H7 (cell line): Measurements from ENCODE around the gene CHL1. TPM values are rescaled to one million over a fixed set of nuclear protein-coding genes. Genes with fewer than 3 reads are reported as not detected.

Source experiments
- DNase-seq: peaks from one replicate; pipeline ENCODE4 v3.0.0; 2012
- H3K27me3 ChIP-seq: 2 replicates; pipeline ENCODE4 v1.6.0; 2011; ENCODE audit warnings: mild to moderate bottlenecking, low read length; ENCODE audit not compliant: control insufficient read depth, insufficient read depth
- H3K36me3 ChIP-seq: replicated peaks from 2 replicates; pipeline ENCODE4 v1.5.1; 2011; ENCODE audit warnings: low read length; ENCODE audit not compliant: control insufficient read depth, insufficient read depth
- H3K4me3 ChIP-seq: 2 replicates; pipeline ENCODE4 v1.5.1; 2011; ENCODE audit warnings: low read depth, mild to moderate bottlenecking, control low read depth, low read length, moderate library complexity; ENCODE audit not compliant: insufficient read depth
- total RNA-seq: library from RNA; depleted of rRNA; stranded (reverse); fragments of >200 nt; shearing (Covaris generic); gene quantifications from 2 replicates; pipeline ENCODE4 v1.2.3, GENCODE V29; 2014

CHL1 gene
- total RNA-seq, 1 experiment from 2014 or later, result 0.28 TPM

GRCh38 chr3:453106-453505 lies 256.5 kb downstream of the CHL1 start:
- Histone ChIP-seq H3K4me3 (no peak overlapping the region), H3K27me3 (no peaks in the 10 kb centered on the region), H3K36me3 (no peaks in the 10 kb centered on the region)
- DNase-seq, result no peak

GRCh38 chr3:454986-455385 lies 258.4 kb downstream of the CHL1 start:
- Histone ChIP-seq H3K36me3 (no peaks in the 10 kb centered on the region), H3K4me3 (no peak overlapping the region), H3K27me3 (no peaks in the 10 kb centered on the region)
- no peak for DNase-seq

GRCh38 chr3:458124-458523 lies 261.6 kb downstream of the CHL1 start:
- no peaks in the 10 kb centered on the region for H3K36me3 ChIP-seq
- H3K27me3 ChIP-seq, result no peaks in the 10 kb centered on the region
- no peak overlapping the region for H3K4me3 ChIP-seq
- DNase-seq, result no peak

GRCh38 chr3:458653-459310 lies 262.2 kb downstream of the CHL1 start:
- Histone ChIP-seq H3K36me3 (no peaks in the 10 kb centered on the region), H3K27me3 (no peaks in the 10 kb centered on the region), H3K4me3 (no peak overlapping the region)
- no peak for DNase-seq
